ENCODE measurements around the gene RASAL1. TPM values are rescaled to one million over a fixed set of nuclear protein-coding genes. Genes with fewer than 3 reads are reported as not detected.

Gene RASAL1
- total RNA-seq, 4 donors from 2014 or later, result 17.4 to 98.7 (median 56.6) TPM

GRCh38 chr12:113106361-113106760 is 29.2 kb downstream of the RASAL1 start:
- Histone ChIP-seq H3K27me3 (peaks cover 0 to 20% (median 0%) of the 10 kb centered on the region in 4 donors), H3K36me3 (peaks cover 0 to 32% (median 6%) of the 10 kb centered on the region in 3 donors), H3K27ac (no peak overlapping the region), H3K9me3 (no peaks in the 10 kb centered on the region), H3K4me1 (peaks cover 0 to 7% (median 0%) of the 10 kb centered on the region in 3 donors), H3K4me3 (no peak overlapping the region)
- 75 to 87% methylated on average over 1 of the region's 1 CpG for WGBS, 2 donors
- no peak for TF ChIP-seq POLR2A (IDR thresholded peaks at IDR 0.05)
- no peak for TF ChIP-seq CTCF (IDR thresholded peaks at IDR 0.05)
- no peak for DNase-seq
- intact Hi-C loops (cut with DNase I), result no loop called here

- 95% methylated on average over 6 of the region's 15 CpGs; no CpG with 5 or more reads in 1 of the 2 donors for WGBS, 2 donors
These were observed 29.8 kb downstream of the RASAL1 start for GRCh38 chr12:113105606-113106271.

GRCh38 chr12:113104953-113105510 is 30.5 kb downstream of the RASAL1 start:
- no peak for TF ChIP-seq CTCF (IDR thresholded peaks at IDR 0.05)
- no peak for TF ChIP-seq POLR2A (IDR thresholded peaks at IDR 0.05)
- Histone ChIP-seq H3K4me3 (no peak overlapping the region), H3K9me3 (no peaks in the 10 kb centered on the region), H3K4me1 (peaks cover 0 to 7% (median 0%) of the 10 kb centered on the region in 3 donors), H3K36me3 (peaks cover 0 to 38% (median 6%) of the 10 kb centered on the region in 3 donors), H3K27me3 (peaks cover 0 to 26% (median 0%) of the 10 kb centered on the region in 4 donors), H3K27ac (no peak overlapping the region)
- DNase-seq, result no peak
- WGBS, 2 donors, result 78 to 96% methylated on average over 4 to 13 of the region's 13 CpGs
- intact Hi-C loops (cut with DNase I), result no loop called here

More at GRCh38 chr12:113105606-113106271, 29.8 kb downstream of the RASAL1 start:
- TF ChIP-seq POLR2A (IDR thresholded peaks at IDR 0.05) (no peak), CTCF (IDR thresholded peaks at IDR 0.05) (no peak)
- Histone ChIP-seq H3K27ac (no peak overlapping the region), H3K36me3 (peaks cover 0 to 32% (median 6%) of the 10 kb centered on the region in 3 donors), H3K27me3 (peaks cover 0 to 26% (median 0%) of the 10 kb centered on the region in 4 donors), H3K9me3 (no peaks in the 10 kb centered on the region), H3K4me3 (no peak overlapping the region), H3K4me1 (peaks cover 0 to 7% (median 0%) of the 10 kb centered on the region in 3 donors)
- DNase-seq, result no peak
- intact Hi-C loops (cut with DNase I), result no loop called here

GRCh38 chr12:113103756-113104450 is 31.7 kb downstream of the RASAL1 start:
- intact Hi-C loops (cut with DNase I), result no loop called here
- Histone ChIP-seq H3K4me1 (peaks cover 0 to 10% (median 0%) of the 10 kb centered on the region in 3 donors), H3K27ac (no peak overlapping the region), H3K36me3 (peaks cover 0 to 45% (median 6%) of the 10 kb centered on the region in 3 donors), H3K9me3 (no peaks in the 10 kb centered on the region), H3K4me3 (peak overlapping the region in 2 of 4 donors; percentile 6 to 9), H3K27me3 (peaks cover 0 to 26% (median 0%) of the 10 kb centered on the region in 4 donors)
- TF ChIP-seq POLR2A (IDR thresholded peaks at IDR 0.05), result no peak
- 8 to 14% methylated on average over 11 to 14 of the region's 43 CpGs for WGBS, 2 donors
- no peak for DNase-seq

GRCh38 chr12:113102811-113103210 is 32.8 kb downstream of the RASAL1 start:
- 79 to 88% methylated on average over 5 of the region's 5 CpGs for WGBS, 2 donors
- no peak overlapping the region for H3K4me3 ChIP-seq
- H3K27ac ChIP-seq, result no peak overlapping the region
- TF ChIP-seq POLR2A (IDR thresholded peaks at IDR 0.05) (no peak), CTCF (IDR thresholded peaks at IDR 0.05) (no peak)
- H3K9me3 ChIP-seq, result no peaks in the 10 kb centered on the region
- intact Hi-C loops (cut with DNase I), result no loop called here
- DNase-seq, result no peak
- H3K4me1 ChIP-seq, result peaks cover 0 to 21% (median 7%) of the 10 kb centered on the region in 3 donors
- peaks cover 0 to 42% (median 4%) of the 10 kb centered on the region in 3 donors for H3K36me3 ChIP-seq
- peaks cover 0 to 26% (median 0%) of the 10 kb centered on the region in 4 donors for H3K27me3 ChIP-seq

Data from esophagus squamous epithelium (tissue), 5 donors.